DOHH2 (cell line): ENCODE results near the gene GDE1.

Experiments used
- H3F3A ChIP-seq: fragments of 200-600 bp; sonication (generic), shearing (Covaris generic); 2 replicates; pipeline ENCODE4 v1.6.0; 2016; ENCODE audit warnings: antibody characterized with exemption, mild to moderate bottlenecking; ENCODE audit not compliant: control insufficient read depth, insufficient read depth
- H3K27ac ChIP-seq: fragments of 200-600 bp; sonication (generic); 2 replicates; pipeline ENCODE4 v1.5.1; 2014; ENCODE audit warnings: low read depth, mild to moderate bottlenecking, low read length, moderate library complexity
- H3K27me3 ChIP-seq: fragments of 200-600 bp; sonication (generic); 2 replicates; pipeline ENCODE4 v1.6.1; 2014; ENCODE audit warnings: mild to moderate bottlenecking, low read length, mixed read lengths; ENCODE audit not compliant: control insufficient read depth
- H3K36me3 ChIP-seq: fragments of 200-600 bp; sonication (generic); 2 replicates; pipeline ENCODE4 v1.6.1; 2014; ENCODE audit warnings: mild to moderate bottlenecking, low read length, moderate library complexity, mixed read lengths; ENCODE audit not compliant: control insufficient read depth
- H3K4me1 ChIP-seq: fragments of 200-600 bp; sonication (generic); 2 replicates; pipeline ENCODE4 v1.6.1; 2014; ENCODE audit warnings: mild to moderate bottlenecking, low read length, mixed read lengths; ENCODE audit not compliant: control insufficient read depth
- H3K4me2 ChIP-seq: fragments of 200-600 bp; sonication (generic); 2 replicates; pipeline ENCODE4 v1.6.0; 2014; ENCODE audit warnings: mild to moderate bottlenecking, low read length, moderate library complexity
- H3K4me3 ChIP-seq: fragments of 200-600 bp; sonication (generic); 2 replicates; pipeline ENCODE4 v1.5.1; 2014; ENCODE audit warnings: mild to moderate bottlenecking, low read length, mixed read lengths
- H3K79me2 ChIP-seq: fragments of 200-600 bp; sonication (generic); 2 replicates; pipeline ENCODE4 v1.6.1; 2014; ENCODE audit warnings: mild to moderate bottlenecking, low read length, mixed read lengths; ENCODE audit not compliant: control insufficient read depth
- H3K9me2 ChIP-seq: fragments of 200-600 bp; sonication (generic); replicated peaks from 2 replicates; pipeline ENCODE4 v1.6.1; 2014; ENCODE audit warnings: mild to moderate bottlenecking, low read length, mixed read lengths; ENCODE audit not compliant: control insufficient read depth
- H3K9me3 ChIP-seq: fragments of 200-600 bp; sonication (generic); 2 replicates; pipeline ENCODE4 v1.6.1; 2014; ENCODE audit warnings: antibody characterized with exemption, low read length, mixed read lengths; ENCODE audit not compliant: control insufficient read depth, insufficient read depth
- H4K20me1 ChIP-seq: fragments of 200-600 bp; sonication (generic); 2 replicates; pipeline ENCODE4 v1.6.0; 2014; ENCODE audit warnings: low read depth, mild to moderate bottlenecking, antibody characterized with exemption, low read length, moderate library complexity; ENCODE audit not compliant: control insufficient read depth, insufficient read depth
- EZH2phosphoT487 ChIP-seq: fragments of 200-600 bp; sonication (generic); IDR thresholded peaks from 2 replicates; pipeline ENCODE4 v1.6.1; 2017; ENCODE audit warnings: borderline replicate concordance, mild to moderate bottlenecking, antibody characterized with exemption, low read length, moderate library complexity, mixed read lengths
- TF ChIP-seq, protein P1 (sequence below): fragments of 200-600 bp; sonication (generic); IDR thresholded peaks from one replicate; pipeline ENCODE4 v1.5.1; 2014; ENCODE audit warnings: antibody characterized with exemption, mild to moderate bottlenecking, low read depth, low read length; ENCODE audit not compliant: poor library complexity, severe bottlenecking

The GDE1 gene

DNA sequence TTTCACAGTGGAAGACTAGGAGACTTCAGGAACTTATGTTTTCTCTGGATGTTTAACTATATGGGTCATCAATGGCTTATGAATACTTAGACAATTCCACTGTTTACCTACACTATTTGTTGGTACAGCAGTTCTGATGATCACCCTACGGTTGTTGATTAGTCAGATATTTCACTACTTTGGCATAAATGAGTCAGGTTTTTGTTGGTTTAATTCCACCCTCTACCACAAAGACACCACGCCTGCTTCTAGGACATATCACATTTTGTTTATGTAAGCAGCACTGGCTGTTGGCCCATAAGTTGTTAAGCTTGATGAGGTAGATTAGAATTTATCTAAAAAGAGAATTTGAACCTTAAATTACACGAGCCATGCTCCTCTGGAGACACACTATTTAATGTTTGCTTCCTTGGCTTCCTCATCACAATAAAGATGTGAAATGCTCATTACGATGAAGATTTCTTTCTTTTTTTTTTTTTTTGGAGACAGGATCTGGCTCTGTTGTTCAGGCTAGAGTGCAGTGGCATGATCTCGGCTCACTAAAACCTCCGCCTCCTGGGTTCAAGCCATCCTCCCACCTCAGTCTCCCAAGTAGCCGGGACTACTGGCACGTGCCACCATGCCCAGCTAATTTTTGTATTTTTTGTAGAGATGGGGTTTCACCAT lies 4.3 kb downstream of the GDE1 start:
- Histone ChIP-seq H4K20me1 (no peaks in the 10 kb centered on the region; the same call in 1 of the 2 replicates), H3K9me2 (no peaks in the 10 kb centered on the region), H3K27me3 (no peaks in the 10 kb centered on the region), H3K4me2 (no peak overlapping the region), H3K36me3 (peaks cover 72% of the 10 kb centered on the region), H3K4me3 (no peak overlapping the region), H3K4me1 (peaks cover 33% of the 10 kb centered on the region), H3K79me2 (peaks cover 72% of the 10 kb centered on the region), H3K27ac (no peak overlapping the region), H3F3A (peaks cover 3% of the 10 kb centered on the region), H3K9me3 (no peaks in the 10 kb centered on the region)
- no peak for TF ChIP-seq EZH2phosphoT487
- TF ChIP-seq, protein P1, sequence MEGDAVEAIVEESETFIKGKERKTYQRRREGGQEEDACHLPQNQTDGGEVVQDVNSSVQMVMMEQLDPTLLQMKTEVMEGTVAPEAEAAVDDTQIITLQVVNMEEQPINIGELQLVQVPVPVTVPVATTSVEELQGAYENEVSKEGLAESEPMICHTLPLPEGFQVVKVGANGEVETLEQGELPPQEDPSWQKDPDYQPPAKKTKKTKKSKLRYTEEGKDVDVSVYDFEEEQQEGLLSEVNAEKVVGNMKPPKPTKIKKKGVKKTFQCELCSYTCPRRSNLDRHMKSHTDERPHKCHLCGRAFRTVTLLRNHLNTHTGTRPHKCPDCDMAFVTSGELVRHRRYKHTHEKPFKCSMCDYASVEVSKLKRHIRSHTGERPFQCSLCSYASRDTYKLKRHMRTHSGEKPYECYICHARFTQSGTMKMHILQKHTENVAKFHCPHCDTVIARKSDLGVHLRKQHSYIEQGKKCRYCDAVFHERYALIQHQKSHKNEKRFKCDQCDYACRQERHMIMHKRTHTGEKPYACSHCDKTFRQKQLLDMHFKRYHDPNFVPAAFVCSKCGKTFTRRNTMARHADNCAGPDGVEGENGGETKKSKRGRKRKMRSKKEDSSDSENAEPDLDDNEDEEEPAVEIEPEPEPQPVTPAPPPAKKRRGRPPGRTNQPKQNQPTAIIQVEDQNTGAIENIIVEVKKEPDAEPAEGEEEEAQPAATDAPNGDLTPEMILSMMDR: no peak

DNA sequence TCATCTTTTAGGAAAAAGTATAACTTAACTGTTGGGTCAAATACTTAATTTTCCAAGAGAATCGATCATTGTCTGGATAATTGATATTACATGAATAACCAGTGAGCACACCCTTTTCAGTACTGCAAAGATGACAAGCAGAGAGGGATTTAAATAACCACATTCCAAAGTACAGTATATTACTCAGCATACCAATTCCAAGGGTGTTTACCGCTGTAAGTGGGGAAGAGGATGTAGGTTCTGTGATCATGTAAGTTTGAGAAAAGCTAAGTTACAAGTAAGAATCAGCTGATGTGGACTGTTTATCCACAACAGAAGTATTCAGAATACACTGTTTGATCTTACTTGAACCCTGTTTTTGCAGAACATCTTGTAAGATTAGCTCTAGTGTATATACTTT lies 6.1 kb downstream of the GDE1 start:
- no peak overlapping the region for H3K4me2 ChIP-seq
- H3K36me3 ChIP-seq: peaks cover 78% of the 10 kb centered on the region

DNA sequence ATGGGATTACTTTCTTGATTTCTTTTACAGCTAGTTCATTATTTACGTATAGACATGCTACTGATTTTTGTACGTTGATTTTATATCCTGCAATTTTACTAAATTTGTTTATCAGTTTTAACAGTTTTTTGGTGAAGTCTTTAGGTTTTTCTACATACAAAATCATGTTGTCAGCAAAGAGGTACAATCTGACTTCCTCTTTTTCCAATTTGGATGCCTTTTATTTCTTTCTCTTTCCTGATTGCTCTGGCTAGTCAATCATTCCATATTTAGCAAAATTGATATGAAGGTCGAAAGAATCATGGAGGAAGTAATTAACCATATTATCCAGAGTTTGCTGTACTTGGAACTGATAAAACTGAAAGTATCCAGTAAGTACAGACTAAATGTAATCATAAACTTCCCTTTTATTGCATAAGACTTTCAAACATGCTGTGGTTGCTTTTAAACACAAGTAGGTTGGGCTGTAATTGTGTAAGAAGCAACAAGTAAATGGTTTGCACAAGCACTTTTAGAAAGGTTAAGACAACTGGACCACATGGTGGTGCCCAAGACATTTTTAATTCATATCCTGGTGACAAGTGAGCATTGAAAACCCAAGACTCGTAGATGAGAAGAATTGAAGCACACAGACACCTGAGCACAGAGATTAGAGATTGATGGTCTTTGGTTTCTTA lies 8.4 kb downstream of the GDE1 start:
- H3K4me2 ChIP-seq: no peak overlapping the region
- H3F3A ChIP-seq: no peaks in the 10 kb centered on the region
- TF ChIP-seq, protein P1: no peak
- no peak for TF ChIP-seq EZH2phosphoT487
- no peaks in the 10 kb centered on the region for H4K20me1 ChIP-seq
- no peaks in the 10 kb centered on the region for H3K27me3 ChIP-seq
- no peak overlapping the region for H3K4me3 ChIP-seq
- no peak overlapping the region for H3K27ac ChIP-seq
- H3K36me3 ChIP-seq: peaks cover 80% of the 10 kb centered on the region
- H3K4me1 ChIP-seq: peaks cover 12% of the 10 kb centered on the region
- H3K79me2 ChIP-seq: peaks cover 39% of the 10 kb centered on the region
- no peaks in the 10 kb centered on the region for H3K9me3 ChIP-seq
- H3K9me2 ChIP-seq: no peaks in the 10 kb centered on the region

More for the DNA sequence above, 6.1 kb downstream of the GDE1 start:
- no peaks in the 10 kb centered on the region; the same call in 1 of the 2 replicates for H4K20me1 ChIP-seq
- no peak for TF ChIP-seq EZH2phosphoT487
- TF ChIP-seq, protein P1: no peak
- no peaks in the 10 kb centered on the region for H3K9me3 ChIP-seq
- no peak overlapping the region for H3K27ac ChIP-seq
- H3K79me2 ChIP-seq: peaks cover 61% of the 10 kb centered on the region
- no peak overlapping the region for H3K4me3 ChIP-seq
- no peaks in the 10 kb centered on the region for H3F3A ChIP-seq
- H3K9me2 ChIP-seq: no peaks in the 10 kb centered on the region
- H3K4me1 ChIP-seq: peaks cover 30% of the 10 kb centered on the region
- no peaks in the 10 kb centered on the region for H3K27me3 ChIP-seq
